WTC11 (cell line): ENCODE results near the gene COL12A1. TPM values are rescaled to one million over a fixed set of nuclear protein-coding genes. Genes with fewer than 3 reads are reported as not detected.

Experiments
- ATAC-seq: fragments of 200-7000 bp; cut with Tn5 transposase; 2 replicates; pipeline ENCODE4 v1.10.0; 2021; ENCODE audit warnings: mild to moderate bottlenecking, moderate library complexity
- CTCF ChIA-PET: fragments of 300-600 bp; sonication (Branson Sonifier 250); formaldehyde crosslinking; loops from one replicate; lab custom pipeline; 2021; ENCODE audit warnings: antibody characterized with exemption; lab: Charles Lee
- POLR2A ChIA-PET: fragments of 350-600 bp; sonication (Branson Sonifier 250); formaldehyde crosslinking; loops from one replicate; lab custom pipeline; 2021; ENCODE audit warnings: antibody characterized with exemption; lab: Charles Lee
- DNase-seq: peaks from one replicate; pipeline ENCODE4 v3.0.0; 2021; ENCODE audit warnings: low spot score
- H3K27ac Mint-ChIP-seq: 2 replicates; pipeline ENCODE4 v1.8.0; 2021; ENCODE audit warnings: mixed read lengths
- H3K27me3 Mint-ChIP-seq: 2 replicates; pipeline ENCODE4 v1.8.0; 2021; ENCODE audit warnings: low read depth, mild to moderate bottlenecking, moderate library complexity, mixed read lengths
- H3K36me3 Mint-ChIP-seq: 2 replicates; pipeline ENCODE4 v1.8.0; 2021; ENCODE audit warnings: mixed read lengths
- H3K4me1 Mint-ChIP-seq: 2 replicates; pipeline ENCODE4 v1.8.0; 2022; ENCODE audit warnings: mixed read lengths
- H3K4me3 Mint-ChIP-seq: 2 replicates; pipeline ENCODE4 v1.8.0; 2021; ENCODE audit warnings: mild to moderate bottlenecking, moderate library complexity, mixed read lengths
- H3K9me3 Mint-ChIP-seq: 2 replicates; pipeline ENCODE4 v1.8.0; 2021; ENCODE audit warnings: mixed read lengths
- CREM ChIP-seq: sonication (generic); formaldehyde crosslinking; IDR thresholded peaks from 2 replicates; pipeline ENCODE4 v1.8.1; 2022; ENCODE audit warnings: mild to moderate bottlenecking, missing genetic modification reagents, moderate library complexity
- EMX1 ChIP-seq: fragments of 250-450 bp; sonication (Bioruptor Pico); IDR thresholded peaks from 2 replicates; pipeline ENCODE4 v1.8.0; 2021; ENCODE audit warnings: mild to moderate bottlenecking
- IRF2 ChIP-seq: sonication (generic); formaldehyde crosslinking; IDR thresholded peaks from 2 replicates; pipeline ENCODE4 v1.8.0; 2022; ENCODE audit warnings: low read depth, missing genetic modification reagents, borderline replicate concordance
- JUN ChIP-seq: sonication (generic); formaldehyde crosslinking; IDR thresholded peaks from 2 replicates; pipeline ENCODE4 v1.8.0; 2023; ENCODE audit warnings: mild to moderate bottlenecking, missing genetic modification reagents
- MXD4 ChIP-seq: fragments of 250-450 bp; sonication (Bioruptor Pico); IDR thresholded peaks from 2 replicates; pipeline ENCODE4 v1.8.0; 2021; ENCODE audit warnings: mild to moderate bottlenecking, moderate library complexity, borderline replicate concordance
- NR1H2 ChIP-seq: sonication (generic); formaldehyde crosslinking; IDR thresholded peaks from 2 replicates; pipeline ENCODE4 v1.9.0; 2021; ENCODE audit warnings: mild to moderate bottlenecking, moderate library complexity, missing genetic modification reagents
- OVOL2 ChIP-seq: fragments of 250-450 bp; sonication (Bioruptor Pico); IDR thresholded peaks from 2 replicates; pipeline ENCODE4 v1.9.0; 2021; ENCODE audit warnings: mild to moderate bottlenecking, borderline replicate concordance
- ZNF138 ChIP-seq: sonication (generic); formaldehyde crosslinking; conservative IDR thresholded peaks from 2 replicates; pipeline ENCODE4 v1.8.1; 2022; ENCODE audit warnings: mild to moderate bottlenecking, moderate library complexity, missing genetic modification reagents
- ZNF232 ChIP-seq: sonication (generic); formaldehyde crosslinking; IDR thresholded peaks from 2 replicates; pipeline ENCODE4 v1.8.0; 2022; ENCODE audit warnings: mild to moderate bottlenecking, missing genetic modification reagents
- ZNF416 ChIP-seq: fragments of 250-450 bp; sonication (Bioruptor Pico); IDR thresholded peaks from 2 replicates; pipeline ENCODE4 v1.9.0; 2021; ENCODE audit warnings: mild to moderate bottlenecking, inconsistent platforms
- ZNF671 ChIP-seq: fragments of 250-450 bp; sonication (Bioruptor Pico); IDR thresholded peaks from 2 replicates; pipeline ENCODE4 v1.8.0; 2021; ENCODE audit warnings: mild to moderate bottlenecking
- total RNA-seq: library from RNA; stranded (reverse); gene quantifications from 3 replicates; pipeline ENCODE4 v1.2.3, GENCODE V29; 2021
- TF ChIP-seq, protein P1 (sequence below): sonication (generic); formaldehyde crosslinking; IDR thresholded peaks from 2 replicates; pipeline ENCODE4 v1.8.1; 2023; ENCODE audit warnings: mild to moderate bottlenecking, missing genetic modification reagents
- TF ChIP-seq, protein P2 (sequence below): sonication (generic); formaldehyde crosslinking; IDR thresholded peaks from 2 replicates; pipeline ENCODE4 v1.8.1; 2023; ENCODE audit warnings: mild to moderate bottlenecking, moderate library complexity, missing genetic modification reagents
- TF ChIP-seq, protein P3 (sequence below): sonication (generic); formaldehyde crosslinking; IDR thresholded peaks from 2 replicates; pipeline ENCODE4 v1.8.0; 2023; ENCODE audit warnings: missing genetic modification reagents, mild to moderate bottlenecking, borderline replicate concordance
- TF ChIP-seq, protein P4 (sequence below): fragments of 250-450 bp; sonication (Bioruptor Pico); IDR thresholded peaks from 2 replicates; pipeline ENCODE4 v1.9.0; 2021; ENCODE audit warnings: moderate library complexity, mild to moderate bottlenecking, inconsistent platforms, borderline replicate concordance
- TF ChIP-seq, protein P5 (sequence below): sonication (generic); formaldehyde crosslinking; IDR thresholded peaks from 2 replicates; pipeline ENCODE4 v1.8.1; 2022; ENCODE audit warnings: missing genetic modification reagents, borderline replicate concordance
- TF ChIP-seq, protein P6 (sequence below): sonication (generic); formaldehyde crosslinking; IDR thresholded peaks from 2 replicates; pipeline ENCODE4 v1.8.1; 2022; ENCODE audit warnings: mild to moderate bottlenecking, missing genetic modification reagents, moderate library complexity, borderline replicate concordance
- TF ChIP-seq, protein P7 (sequence below): sonication (generic); formaldehyde crosslinking; IDR thresholded peaks from 2 replicates; pipeline ENCODE4 v1.8.0; 2022; ENCODE audit warnings: mild to moderate bottlenecking, missing genetic modification reagents

Gene COL12A1
- total RNA-seq, 1 experiment from 2014 or later: 1.1 TPM

DNA sequence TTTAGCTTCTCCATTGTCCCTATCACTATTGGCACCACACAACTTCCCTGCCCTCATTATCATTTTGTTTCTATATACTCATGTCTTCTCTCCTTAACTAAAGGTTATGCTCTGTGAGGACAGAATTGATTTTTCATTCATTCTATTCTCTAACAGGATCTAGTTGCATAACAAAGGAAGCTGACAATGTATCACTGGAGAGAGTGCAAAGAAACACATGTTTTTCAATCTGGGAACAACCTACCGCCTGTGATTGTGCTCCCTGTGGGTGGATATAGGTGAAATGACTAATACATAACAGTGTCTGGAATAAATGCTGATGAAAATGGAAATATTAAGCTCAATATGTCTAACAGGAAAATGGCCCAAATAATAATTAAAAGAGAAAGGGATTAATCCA is 56.6 kb downstream of the COL12A1 start:
- ATAC-seq (no peak), DNase-seq (no peak)
- no peaks in the 10 kb centered on the region for H3K36me3 Mint-ChIP-seq
- TF ChIP-seq CREM: no peak
- TF ChIP-seq JUN (CRISPR knock-in tag): no peak
- TF ChIP-seq, protein P1, sequence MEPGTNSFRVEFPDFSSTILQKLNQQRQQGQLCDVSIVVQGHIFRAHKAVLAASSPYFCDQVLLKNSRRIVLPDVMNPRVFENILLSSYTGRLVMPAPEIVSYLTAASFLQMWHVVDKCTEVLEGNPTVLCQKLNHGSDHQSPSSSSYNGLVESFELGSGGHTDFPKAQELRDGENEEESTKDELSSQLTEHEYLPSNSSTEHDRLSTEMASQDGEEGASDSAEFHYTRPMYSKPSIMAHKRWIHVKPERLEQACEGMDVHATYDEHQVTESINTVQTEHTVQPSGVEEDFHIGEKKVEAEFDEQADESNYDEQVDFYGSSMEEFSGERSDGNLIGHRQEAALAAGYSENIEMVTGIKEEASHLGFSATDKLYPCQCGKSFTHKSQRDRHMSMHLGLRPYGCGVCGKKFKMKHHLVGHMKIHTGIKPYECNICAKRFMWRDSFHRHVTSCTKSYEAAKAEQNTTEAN (CRISPR knock-in tag): no peak
- no peak overlapping the region for H3K27ac Mint-ChIP-seq
- CTCF ChIA-PET: interaction anchor here (1.2 kb wide), 1 partner anchor 60 kb away, joined by 5 read pairs; no protein-coding TSS in a partner anchor
- H3K27me3 Mint-ChIP-seq: no peaks in the 10 kb centered on the region
- H3K4me1 Mint-ChIP-seq: no peaks in the 10 kb centered on the region
- POLR2A ChIA-PET: no interaction called here
- no peaks in the 10 kb centered on the region for H3K9me3 Mint-ChIP-seq
- H3K4me3 Mint-ChIP-seq: no peak overlapping the region

DNA sequence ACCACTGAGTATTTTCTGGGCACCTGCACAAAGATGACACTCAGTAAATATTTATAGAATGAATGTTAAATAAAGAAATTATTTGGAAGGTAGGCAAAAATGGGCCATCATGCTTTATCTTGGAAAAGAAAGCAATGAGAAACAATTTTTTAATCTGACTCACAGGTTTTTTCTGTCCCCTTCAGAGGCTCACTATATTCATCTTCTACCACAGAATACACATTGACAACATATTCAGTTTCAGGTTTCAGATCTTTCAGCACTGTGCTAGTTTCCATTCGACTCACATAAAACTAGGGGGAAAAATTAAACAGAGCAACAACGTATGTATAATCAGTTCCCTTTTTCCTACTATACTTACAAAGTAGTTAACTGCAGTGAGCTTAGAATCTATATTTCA is 58.3 kb downstream of the COL12A1 start:
- no peaks in the 10 kb centered on the region for H3K36me3 Mint-ChIP-seq
- CTCF ChIA-PET: no interaction called here

More for the DNA sequence above, 58.3 kb downstream of the COL12A1 start:
- TF ChIP-seq, protein P2, sequence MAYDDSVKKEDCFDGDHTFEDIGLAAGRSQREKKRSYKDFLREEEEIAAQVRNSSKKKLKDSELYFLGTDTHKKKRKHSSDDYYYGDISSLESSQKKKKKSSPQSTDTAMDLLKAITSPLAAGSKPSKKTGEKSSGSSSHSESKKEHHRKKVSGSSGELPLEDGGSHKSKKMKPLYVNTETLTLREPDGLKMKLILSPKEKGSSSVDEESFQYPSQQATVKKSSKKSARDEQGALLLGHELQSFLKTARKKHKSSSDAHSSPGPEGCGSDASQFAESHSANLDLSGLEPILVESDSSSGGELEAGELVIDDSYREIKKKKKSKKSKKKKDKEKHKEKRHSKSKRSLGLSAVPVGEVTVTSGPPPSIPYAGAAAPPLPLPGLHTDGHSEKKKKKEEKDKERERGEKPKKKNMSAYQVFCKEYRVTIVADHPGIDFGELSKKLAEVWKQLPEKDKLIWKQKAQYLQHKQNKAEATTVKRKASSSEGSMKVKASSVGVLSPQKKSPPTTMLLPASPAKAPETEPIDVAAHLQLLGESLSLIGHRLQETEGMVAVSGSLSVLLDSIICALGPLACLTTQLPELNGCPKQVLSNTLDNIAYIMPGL: no peak
- TF ChIP-seq, protein P3, sequence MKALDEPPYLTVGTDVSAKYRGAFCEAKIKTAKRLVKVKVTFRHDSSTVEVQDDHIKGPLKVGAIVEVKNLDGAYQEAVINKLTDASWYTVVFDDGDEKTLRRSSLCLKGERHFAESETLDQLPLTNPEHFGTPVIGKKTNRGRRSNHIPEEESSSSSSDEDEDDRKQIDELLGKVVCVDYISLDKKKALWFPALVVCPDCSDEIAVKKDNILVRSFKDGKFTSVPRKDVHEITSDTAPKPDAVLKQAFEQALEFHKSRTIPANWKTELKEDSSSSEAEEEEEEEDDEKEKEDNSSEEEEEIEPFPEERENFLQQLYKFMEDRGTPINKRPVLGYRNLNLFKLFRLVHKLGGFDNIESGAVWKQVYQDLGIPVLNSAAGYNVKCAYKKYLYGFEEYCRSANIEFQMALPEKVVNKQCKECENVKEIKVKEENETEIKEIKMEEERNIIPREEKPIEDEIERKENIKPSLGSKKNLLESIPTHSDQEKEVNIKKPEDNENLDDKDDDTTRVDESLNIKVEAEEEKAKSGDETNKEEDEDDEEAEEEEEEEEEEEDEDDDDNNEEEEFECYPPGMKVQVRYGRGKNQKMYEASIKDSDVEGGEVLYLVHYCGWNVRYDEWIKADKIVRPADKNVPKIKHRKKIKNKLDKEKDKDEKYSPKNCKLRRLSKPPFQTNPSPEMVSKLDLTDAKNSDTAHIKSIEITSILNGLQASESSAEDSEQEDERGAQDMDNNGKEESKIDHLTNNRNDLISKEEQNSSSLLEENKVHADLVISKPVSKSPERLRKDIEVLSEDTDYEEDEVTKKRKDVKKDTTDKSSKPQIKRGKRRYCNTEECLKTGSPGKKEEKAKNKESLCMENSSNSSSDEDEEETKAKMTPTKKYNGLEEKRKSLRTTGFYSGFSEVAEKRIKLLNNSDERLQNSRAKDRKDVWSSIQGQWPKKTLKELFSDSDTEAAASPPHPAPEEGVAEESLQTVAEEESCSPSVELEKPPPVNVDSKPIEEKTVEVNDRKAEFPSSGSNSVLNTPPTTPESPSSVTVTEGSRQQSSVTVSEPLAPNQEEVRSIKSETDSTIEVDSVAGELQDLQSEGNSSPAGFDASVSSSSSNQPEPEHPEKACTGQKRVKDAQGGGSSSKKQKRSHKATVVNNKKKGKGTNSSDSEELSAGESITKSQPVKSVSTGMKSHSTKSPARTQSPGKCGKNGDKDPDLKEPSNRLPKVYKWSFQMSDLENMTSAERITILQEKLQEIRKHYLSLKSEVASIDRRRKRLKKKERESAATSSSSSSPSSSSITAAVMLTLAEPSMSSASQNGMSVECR (CRISPR knock-in tag): no peak
- no peak for TF ChIP-seq ZNF232 (CRISPR knock-in tag)
- no peak for TF ChIP-seq EMX1 (CRISPR knock-in tag)
- TF ChIP-seq, protein P4, sequence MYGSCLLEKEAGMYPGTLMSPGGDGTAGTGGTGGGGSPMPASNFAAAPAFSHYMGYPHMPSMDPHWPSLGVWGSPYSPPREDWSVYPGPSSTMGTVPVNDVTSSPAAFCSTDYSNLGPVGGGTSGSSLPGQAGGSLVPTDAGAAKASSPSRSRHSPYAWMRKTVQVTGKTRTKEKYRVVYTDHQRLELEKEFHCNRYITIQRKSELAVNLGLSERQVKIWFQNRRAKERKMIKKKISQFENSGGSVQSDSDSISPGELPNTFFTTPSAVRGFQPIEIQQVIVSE (CRISPR knock-in tag): no peak
- TF ChIP-seq MXD4 (CRISPR knock-in tag): no peak
- TF ChIP-seq ZNF671 (CRISPR knock-in tag): no peak
- TF ChIP-seq IRF2 (CRISPR knock-in tag): no peak
- TF ChIP-seq ZNF138 (CRISPR knock-in tag): no peak
- TF ChIP-seq, protein P5, sequence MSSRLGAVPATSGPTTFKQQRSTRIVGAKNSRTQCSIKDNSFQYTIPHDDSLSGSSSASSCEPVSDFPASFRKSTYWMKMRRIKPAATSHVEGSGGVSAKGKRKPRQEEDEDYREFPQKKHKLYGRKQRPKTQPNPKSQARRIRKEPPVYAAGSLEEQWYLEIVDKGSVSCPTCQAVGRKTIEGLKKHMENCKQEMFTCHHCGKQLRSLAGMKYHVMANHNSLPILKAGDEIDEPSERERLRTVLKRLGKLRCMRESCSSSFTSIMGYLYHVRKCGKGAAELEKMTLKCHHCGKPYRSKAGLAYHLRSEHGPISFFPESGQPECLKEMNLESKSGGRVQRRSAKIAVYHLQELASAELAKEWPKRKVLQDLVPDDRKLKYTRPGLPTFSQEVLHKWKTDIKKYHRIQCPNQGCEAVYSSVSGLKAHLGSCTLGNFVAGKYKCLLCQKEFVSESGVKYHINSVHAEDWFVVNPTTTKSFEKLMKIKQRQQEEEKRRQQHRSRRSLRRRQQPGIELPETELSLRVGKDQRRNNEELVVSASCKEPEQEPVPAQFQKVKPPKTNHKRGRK (CRISPR knock-in tag): no peak
- TF ChIP-seq, protein P6, sequence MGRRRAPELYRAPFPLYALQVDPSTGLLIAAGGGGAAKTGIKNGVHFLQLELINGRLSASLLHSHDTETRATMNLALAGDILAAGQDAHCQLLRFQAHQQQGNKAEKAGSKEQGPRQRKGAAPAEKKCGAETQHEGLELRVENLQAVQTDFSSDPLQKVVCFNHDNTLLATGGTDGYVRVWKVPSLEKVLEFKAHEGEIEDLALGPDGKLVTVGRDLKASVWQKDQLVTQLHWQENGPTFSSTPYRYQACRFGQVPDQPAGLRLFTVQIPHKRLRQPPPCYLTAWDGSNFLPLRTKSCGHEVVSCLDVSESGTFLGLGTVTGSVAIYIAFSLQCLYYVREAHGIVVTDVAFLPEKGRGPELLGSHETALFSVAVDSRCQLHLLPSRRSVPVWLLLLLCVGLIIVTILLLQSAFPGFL: no peak
- TF ChIP-seq, protein P7, sequence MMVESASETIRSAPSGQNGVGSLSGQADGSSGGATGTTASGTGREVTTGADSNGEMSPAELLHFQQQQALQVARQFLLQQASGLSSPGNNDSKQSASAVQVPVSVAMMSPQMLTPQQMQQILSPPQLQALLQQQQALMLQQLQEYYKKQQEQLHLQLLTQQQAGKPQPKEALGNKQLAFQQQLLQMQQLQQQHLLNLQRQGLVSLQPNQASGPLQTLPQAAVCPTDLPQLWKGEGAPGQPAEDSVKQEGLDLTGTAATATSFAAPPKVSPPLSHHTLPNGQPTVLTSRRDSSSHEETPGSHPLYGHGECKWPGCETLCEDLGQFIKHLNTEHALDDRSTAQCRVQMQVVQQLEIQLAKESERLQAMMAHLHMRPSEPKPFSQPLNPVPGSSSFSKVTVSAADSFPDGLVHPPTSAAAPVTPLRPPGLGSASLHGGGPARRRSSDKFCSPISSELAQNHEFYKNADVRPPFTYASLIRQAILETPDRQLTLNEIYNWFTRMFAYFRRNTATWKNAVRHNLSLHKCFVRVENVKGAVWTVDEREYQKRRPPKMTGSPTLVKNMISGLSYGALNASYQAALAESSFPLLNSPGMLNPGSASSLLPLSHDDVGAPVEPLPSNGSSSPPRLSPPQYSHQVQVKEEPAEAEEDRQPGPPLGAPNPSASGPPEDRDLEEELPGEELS: no peak
- TF ChIP-seq OVOL2 (CRISPR knock-in tag): no peak
- no peak for TF ChIP-seq NR1H2
- TF ChIP-seq ZNF416 (CRISPR knock-in tag): no peak
- Mint-ChIP-seq H3K4me3 (no peak overlapping the region), H3K4me1 (no peaks in the 10 kb centered on the region), H3K27ac (no peak overlapping the region), H3K27me3 (no peaks in the 10 kb centered on the region), H3K9me3 (no peaks in the 10 kb centered on the region)
- no peak for ATAC-seq
- POLR2A ChIA-PET: no interaction called here
- DNase-seq: no peak
